ENCODE measurements around the gene MCM10.

DNA sequence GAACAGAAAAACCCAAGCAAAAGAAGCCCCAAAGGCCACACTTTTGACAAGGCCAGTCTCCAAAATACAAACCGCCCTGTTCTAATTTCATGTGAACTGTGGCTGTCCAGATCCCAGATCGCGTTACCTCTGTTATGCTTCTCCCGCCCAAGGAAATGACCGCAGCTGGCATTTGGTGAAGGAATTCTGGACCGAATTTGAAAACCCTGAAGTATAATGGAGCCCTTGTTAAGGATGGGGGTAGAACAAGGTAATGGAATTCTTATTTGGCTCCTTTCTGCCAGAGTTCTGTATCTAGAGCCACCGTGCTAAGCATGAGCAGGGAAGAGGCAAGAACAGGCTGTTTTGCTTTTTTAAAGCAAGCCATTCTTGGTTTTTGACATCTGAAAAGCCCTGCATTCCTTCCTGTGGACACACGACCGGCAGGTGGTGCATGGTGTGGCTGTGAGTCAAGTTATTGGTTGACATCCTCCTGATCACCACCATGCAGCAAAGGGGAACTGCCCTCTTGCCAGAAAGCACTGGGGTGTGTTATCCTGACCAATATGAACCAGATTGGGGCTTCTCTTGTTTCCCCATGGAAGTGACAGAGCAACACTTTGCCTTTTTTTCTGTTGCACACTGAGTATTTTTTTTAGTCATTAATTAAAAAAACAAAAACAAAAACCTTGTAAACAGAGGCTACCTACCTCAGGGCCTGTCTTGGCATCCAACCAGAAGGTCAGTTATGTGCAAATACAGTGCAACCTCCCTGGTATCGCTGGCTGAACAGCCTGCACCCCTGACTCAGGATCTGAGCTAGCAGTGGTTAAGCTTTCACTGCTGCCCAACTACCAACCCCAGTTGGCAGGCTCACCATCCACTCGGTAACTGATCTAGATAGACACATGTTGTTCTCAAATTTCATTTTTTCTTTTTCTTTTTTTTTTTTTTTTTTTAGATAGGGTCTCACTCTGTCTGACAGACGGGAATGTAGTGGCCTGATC, 58.6 kb downstream of the MCM10 start:
- TF ChIP-seq CTCF (IDR thresholded peaks at IDR 0.05), result peak; percentile 58; the same call in 1 of the 2 replicates
- no peak for TF ChIP-seq POLR2AphosphoS5 (IDR thresholded peaks at IDR 0.05; ENCODE audit: low read depth, low read length)
- no peak for TF ChIP-seq REST (IDR thresholded peaks at IDR 0.05; ENCODE audit: insufficient read depth in 1 of 2, low read depth in 2 of 2, low read length in 1 of 2)

Data from Panc1 (cell line).